Esophagus muscularis mucosa (tissue), 4 donors: ENCODE measurements around the gene TWF1.

Experiments
- CTCF ChIP-seq, 3 experiments: fragments of 200-600 bp in 2 of 3; fragments of 450-650 bp in 1 of 3; sonication (generic) in 2 of 3; IDR thresholded peaks; one replicate each; pipeline ENCODE4 v1.5.1; 2017 to 2019; ENCODE audit warnings: antibody characterized with exemption in 3 of 3, mild to moderate bottlenecking in 2 of 3, moderate library complexity in 1 of 3
- EP300 ChIP-seq: sonication (generic); formaldehyde crosslinking; IDR thresholded peaks from one replicate; pipeline ENCODE4 v1.6.1; 2017; ENCODE audit warnings: antibody characterized with exemption
- POLR2A ChIP-seq: fragments of 450-650 bp; IDR thresholded peaks from one replicate; pipeline ENCODE4 v1.6.1; 2017; ENCODE audit warnings: antibody characterized with exemption, moderate library complexity, mild to moderate bottlenecking, low read depth

GRCh38 chr12:43842259-43842658 lies 36.1 kb upstream of the TWF1 start:
- no peak for TF ChIP-seq CTCF (IDR thresholded peaks at IDR 0.05)
- TF ChIP-seq EP300, result no peak
- no peak for TF ChIP-seq POLR2A
